GM12875 (cell line): ENCODE data around the gene SUSD2.

ENCODE experiments used
- H3K4me3 ChIP-seq: one replicate; pipeline ENCODE4 v1.5.1; 2011; ENCODE audit warnings: low read depth, low read length, control low read depth
- TF ChIP-seq, protein P1 (sequence below): IDR thresholded peaks from 2 replicates; pipeline ENCODE4 v1.5.1; 2011; ENCODE audit warnings: low read depth, mild to moderate bottlenecking, control low read depth, inconsistent platforms, low read length, moderate library complexity, borderline replicate concordance; ENCODE audit not compliant: insufficient read depth

The SUSD2 gene

DNA sequence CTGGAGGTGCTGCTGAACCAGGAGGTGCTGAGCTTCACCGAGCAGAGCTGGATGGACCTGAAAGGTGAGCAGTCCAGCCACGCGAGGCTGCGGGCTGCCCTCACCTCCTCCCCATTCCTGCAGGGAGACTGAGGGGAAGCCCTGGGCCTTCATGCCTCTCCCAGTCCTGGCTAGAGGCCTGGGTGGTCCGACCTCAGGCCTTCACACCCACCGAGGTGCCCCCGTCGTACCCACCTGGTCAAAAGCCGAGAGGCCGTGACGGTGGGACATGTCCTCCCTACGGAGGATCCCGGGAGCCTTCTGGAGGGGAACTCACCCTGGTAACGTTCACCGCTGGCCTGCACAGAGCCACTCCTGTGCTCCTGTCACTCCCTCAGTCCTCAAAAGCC, 5.1 kb downstream of the SUSD2 start:
- TF ChIP-seq, protein P1, sequence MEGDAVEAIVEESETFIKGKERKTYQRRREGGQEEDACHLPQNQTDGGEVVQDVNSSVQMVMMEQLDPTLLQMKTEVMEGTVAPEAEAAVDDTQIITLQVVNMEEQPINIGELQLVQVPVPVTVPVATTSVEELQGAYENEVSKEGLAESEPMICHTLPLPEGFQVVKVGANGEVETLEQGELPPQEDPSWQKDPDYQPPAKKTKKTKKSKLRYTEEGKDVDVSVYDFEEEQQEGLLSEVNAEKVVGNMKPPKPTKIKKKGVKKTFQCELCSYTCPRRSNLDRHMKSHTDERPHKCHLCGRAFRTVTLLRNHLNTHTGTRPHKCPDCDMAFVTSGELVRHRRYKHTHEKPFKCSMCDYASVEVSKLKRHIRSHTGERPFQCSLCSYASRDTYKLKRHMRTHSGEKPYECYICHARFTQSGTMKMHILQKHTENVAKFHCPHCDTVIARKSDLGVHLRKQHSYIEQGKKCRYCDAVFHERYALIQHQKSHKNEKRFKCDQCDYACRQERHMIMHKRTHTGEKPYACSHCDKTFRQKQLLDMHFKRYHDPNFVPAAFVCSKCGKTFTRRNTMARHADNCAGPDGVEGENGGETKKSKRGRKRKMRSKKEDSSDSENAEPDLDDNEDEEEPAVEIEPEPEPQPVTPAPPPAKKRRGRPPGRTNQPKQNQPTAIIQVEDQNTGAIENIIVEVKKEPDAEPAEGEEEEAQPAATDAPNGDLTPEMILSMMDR: no peak
- no peak overlapping the region for H3K4me3 ChIP-seq

DNA sequence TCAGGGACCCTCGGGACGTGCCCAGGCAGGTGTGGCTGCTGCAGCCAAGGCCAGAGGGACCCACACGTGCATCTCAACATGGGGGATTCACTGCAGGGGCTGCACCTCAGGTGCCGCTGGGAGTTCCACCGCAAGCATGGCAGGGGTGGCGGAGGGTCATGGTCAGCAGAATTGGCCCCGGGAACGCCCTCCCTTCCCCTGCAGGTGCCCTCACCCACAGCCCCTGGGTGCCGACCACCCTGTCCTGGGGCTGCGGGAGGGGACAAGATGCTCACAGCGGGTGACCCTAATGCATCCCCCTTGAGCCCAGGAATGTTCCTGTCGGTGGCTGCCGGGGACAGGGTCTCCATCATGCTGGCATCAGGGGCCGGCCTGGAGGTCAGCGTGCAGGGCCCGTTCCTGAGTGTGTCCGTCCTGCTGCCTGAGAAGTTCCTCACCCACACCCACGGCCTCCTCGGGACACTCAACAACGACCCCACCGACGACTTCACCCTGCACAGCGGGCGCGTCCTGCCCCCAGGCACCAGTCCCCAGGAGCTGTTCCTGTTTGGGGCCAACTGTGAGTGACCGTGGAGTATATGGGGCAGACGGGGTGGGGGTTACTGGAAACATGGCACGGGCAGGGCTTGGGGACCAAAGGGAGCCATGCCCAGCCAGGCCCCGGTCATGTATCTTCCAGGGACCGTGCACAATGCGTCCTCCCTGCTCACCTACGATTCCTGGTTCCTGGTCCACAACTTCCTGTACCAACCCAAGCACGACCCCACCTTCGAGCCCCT, 5.8 kb downstream of the SUSD2 start:
- no peak overlapping the region for H3K4me3 ChIP-seq
- TF ChIP-seq, protein P1: no peak

DNA sequence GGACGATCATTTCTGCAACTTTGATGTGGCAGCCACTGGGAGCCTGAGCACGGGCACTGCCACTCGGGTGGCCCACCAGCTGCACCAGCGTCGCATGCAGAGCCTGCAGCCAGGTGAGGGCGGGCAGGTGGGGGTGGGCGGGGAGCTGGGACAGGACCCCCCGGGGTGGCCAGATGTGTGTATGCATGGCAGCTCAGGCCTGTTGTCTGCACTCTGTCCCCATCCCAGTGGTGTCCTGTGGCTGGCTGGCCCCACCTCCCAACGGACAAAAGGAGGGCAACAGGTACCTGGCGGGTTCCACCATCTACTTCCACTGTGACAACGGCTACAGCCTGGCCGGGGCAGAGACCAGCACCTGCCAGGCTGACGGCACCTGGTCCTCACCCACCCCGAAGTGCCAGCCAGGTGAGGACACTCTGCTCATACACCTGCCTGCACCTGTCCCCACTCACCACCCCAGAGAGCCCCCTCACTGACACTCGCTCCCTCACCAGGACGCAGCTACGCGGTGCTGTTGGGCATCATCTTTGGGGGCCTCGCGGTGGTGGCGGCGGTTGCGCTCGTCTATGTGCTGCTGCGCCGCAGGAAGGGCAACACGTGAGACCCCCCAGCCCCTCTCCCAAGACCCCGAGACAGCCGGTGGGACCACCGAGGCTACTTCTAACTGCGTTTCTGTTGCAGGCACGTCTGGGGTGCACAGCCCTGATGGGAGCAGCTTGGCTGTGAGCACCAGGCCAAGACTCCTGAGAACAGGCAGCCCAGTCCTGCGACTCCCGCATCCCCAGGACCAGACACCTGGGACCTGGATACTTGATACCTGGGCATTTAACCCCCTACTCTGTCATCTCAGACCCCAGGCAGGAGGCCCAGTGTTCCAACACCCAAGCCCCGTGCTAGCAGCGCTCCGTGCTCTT, 6.7 kb downstream of the SUSD2 start:
- TF ChIP-seq, protein P1: no peak
- no peak overlapping the region for H3K4me3 ChIP-seq

GRCh38 chr22:24188705-24189248, 7.5 kb downstream of the SUSD2 start:
- TF ChIP-seq, protein P1: no peak

DNA sequence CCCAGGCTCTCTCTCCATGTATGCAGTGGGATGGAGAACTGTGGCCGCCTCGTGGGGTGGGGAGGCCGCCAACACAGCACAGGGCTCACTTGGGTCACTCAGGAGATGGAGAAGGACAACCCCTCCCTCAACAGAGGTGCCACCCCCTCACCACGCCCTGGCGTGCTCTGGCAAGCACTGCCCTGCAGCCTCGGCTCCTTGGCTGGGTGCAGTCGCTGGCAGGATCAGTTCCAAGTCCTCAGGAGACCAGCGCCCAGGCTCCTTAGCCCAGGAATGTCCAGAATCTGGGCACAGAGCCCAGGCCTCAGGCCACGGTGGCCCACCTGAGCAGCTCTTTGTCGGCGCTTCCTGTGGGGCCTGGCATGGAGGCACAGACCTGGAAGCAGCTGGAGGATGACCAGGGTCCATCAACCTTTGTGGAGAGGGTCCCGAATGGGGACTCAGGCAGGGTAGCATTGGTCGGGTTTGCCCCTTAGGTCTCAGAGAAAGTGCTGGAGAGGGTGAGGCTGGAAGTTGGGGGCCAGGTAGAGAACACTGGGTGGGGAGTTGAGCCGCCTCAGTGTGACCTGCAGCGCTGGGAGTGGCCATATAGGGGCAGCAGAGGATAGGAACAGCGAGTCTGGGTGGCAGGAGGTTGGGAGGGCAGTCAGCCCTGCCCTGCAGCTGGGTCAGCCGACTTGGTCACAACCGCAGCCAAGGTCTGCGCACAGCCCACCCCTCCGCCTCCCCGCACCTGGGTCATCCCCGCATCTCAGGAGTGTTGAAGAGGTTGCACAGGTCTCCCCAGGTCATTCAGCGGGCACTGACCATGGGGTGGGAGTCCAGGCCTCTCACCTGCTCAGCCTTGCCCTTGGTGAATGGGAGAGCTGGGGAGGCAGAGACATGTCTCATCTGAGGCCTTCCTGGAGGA, 8.2 kb downstream of the SUSD2 start:
- TF ChIP-seq, protein P1: peak; percentile 86
- no peak overlapping the region for H3K4me3 ChIP-seq

More at GRCh38 chr22:24188705-24189248, 7.5 kb downstream of the SUSD2 start:
- H3K4me3 ChIP-seq: no peak overlapping the region

- no peak overlapping the region for H3K4me3 ChIP-seq
- TF ChIP-seq, protein P1: no peak
Measured at GRCh38 chr22:24190159-24190540, 8.9 kb downstream of the SUSD2 start.
